Upper lobe of left lung (tissue), 4 donors: ENCODE results near the gene RUFY3.

Experiments used
- POLR2AphosphoS5 ChIP-seq, 2 donors: sonication (generic); formaldehyde crosslinking; IDR thresholded peaks; one replicate each; pipeline ENCODE4 v1.5.1; 2017; ENCODE audit warnings: antibody characterized with exemption in 2 of 2
- TF ChIP-seq, protein P1 (sequence below), 6 experiments: fragments of 450-650 bp in 4 of 6; fragments of 200-600 bp in 2 of 6; sonication (generic) in 2 of 6; IDR thresholded peaks; one replicate each; pipeline ENCODE4 v1.5.1; 2016 to 2019; ENCODE audit warnings: antibody characterized with exemption in 6 of 6

- TF ChIP-seq, protein P1, sequence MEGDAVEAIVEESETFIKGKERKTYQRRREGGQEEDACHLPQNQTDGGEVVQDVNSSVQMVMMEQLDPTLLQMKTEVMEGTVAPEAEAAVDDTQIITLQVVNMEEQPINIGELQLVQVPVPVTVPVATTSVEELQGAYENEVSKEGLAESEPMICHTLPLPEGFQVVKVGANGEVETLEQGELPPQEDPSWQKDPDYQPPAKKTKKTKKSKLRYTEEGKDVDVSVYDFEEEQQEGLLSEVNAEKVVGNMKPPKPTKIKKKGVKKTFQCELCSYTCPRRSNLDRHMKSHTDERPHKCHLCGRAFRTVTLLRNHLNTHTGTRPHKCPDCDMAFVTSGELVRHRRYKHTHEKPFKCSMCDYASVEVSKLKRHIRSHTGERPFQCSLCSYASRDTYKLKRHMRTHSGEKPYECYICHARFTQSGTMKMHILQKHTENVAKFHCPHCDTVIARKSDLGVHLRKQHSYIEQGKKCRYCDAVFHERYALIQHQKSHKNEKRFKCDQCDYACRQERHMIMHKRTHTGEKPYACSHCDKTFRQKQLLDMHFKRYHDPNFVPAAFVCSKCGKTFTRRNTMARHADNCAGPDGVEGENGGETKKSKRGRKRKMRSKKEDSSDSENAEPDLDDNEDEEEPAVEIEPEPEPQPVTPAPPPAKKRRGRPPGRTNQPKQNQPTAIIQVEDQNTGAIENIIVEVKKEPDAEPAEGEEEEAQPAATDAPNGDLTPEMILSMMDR (IDR thresholded peaks at IDR 0.05) = no peak
- TF ChIP-seq POLR2AphosphoS5 (IDR thresholded peaks at IDR 0.05) = no peak
Observed at GRCh38 chr4:70829015-70829414, 107.3 kb downstream of the RUFY3 start.
